Posterior cingulate gyrus (tissue), 11 donors: ENCODE data around the gene PCNX2.

Experiments used
- DNase-seq, 10 donors: peaks; one replicate each; pipeline versions ENCODE4 v3.0.0 to v3.0.0-alpha.2; 2020 to 2021; ENCODE audit warnings: mixed read lengths in 3 of 10
- intact Hi-C: fragments of 100-400 bp; cut with DNase I; formaldehyde crosslinking; loops from one replicate; pipeline ENCODE4 v1.15.1; 2023

Gene PCNX2

DNA sequence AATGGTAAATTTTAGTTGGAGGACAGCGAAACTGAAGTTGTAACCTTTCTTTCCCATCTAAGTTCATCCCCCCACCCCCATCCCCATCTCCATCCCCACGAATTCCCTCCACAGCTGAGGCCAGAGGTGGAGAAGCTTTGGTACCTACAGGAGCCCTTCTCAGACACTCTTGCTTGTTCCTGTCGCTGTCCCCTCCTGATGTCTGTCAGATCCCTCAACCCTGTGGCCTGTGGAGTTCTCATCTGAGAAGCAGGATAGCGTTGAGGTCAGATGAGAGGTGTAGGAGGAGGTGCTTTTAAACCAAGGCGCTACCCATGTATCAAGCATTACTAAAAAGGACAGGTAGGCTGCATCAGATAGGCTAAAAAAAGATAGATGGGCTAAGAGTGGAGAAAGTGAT, 344.3 kb downstream of the PCNX2 start:
- intact Hi-C loops, result loop anchor here (2.0 to 10.0 kb wide), 2 partner anchors 146 to 320 kb away; partner anchors contain the start of genes MAP10 and SIPA1L2
- no peak for DNase-seq

- intact Hi-C loops, result loop anchor here (2.0 to 10.0 kb wide), 2 partner anchors 146 to 320 kb away; partner anchors contain the start of genes MAP10 and SIPA1L2
- DNase-seq, result peak; percentile 84 to 98 (median 90)
Measured at GRCh38 chr1:232950197-232951176, 345.0 kb downstream of the PCNX2 start, which contains the start of gene NTPCR. Gene NTPCR, plus strand, starts transcription at chr1:232950611. Its CDS starts 100 bp downstream, at chr1:232950711.

GRCh38 chr1:232949636-232950196, 345.8 kb downstream of the PCNX2 start:
- no peak for DNase-seq
- intact Hi-C loops, result loop anchor here (2.0 to 10.0 kb wide), 2 partner anchors 145 to 319 kb away; partner anchors contain the start of genes MAP10 and SIPA1L2

DNA sequence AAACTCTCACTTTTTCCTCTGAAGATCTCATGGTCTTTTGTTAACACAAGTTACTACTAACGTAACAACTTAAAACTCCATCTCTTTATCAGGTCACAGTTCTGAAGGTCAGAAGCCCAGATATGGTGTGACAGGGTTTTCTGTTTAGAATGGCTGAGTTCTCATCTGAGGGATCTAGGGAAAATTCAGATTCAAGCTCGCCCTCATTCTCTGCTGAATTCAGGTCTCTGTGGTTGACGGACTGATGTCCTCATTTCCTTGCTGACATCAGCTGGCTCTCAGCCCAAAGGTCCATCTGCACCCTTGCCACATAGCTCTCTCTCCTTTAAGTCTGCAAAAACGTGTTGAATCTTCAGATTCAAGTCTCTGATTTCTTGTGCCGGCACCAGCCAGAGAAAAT, 351.2 kb downstream of the PCNX2 start:
- intact Hi-C loops, result no loop called here

DNA sequence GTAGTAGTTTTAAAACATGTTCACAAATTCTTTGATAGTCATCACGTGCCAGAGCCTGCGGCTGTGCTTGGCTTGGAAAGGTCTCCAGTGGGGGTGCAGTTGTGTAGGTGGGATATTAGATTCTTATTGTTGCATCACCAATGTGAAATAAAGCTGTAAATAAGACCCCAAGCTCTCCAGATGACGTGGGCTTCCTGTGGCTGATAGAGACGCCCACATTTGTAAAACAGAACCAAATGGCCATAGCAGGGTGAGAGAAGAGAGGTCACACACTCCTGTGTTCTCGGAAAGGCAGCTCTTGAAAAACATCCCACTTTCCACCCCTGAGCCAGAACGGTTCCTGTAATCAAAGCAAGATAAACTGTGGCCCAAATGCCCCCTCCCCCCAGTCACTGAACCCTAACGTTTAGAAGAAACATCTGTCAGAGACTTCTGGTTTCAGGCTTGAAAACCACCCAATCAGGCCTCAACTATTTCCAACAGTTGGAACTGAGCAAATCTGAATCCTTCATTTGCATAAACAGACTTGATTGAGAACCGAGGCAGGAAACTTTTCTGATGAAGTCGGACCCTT, 351.8 kb downstream of the PCNX2 start:
- no peak for DNase-seq

More for the DNA sequence above, 351.2 kb downstream of the PCNX2 start:
- no peak for DNase-seq

DNA sequence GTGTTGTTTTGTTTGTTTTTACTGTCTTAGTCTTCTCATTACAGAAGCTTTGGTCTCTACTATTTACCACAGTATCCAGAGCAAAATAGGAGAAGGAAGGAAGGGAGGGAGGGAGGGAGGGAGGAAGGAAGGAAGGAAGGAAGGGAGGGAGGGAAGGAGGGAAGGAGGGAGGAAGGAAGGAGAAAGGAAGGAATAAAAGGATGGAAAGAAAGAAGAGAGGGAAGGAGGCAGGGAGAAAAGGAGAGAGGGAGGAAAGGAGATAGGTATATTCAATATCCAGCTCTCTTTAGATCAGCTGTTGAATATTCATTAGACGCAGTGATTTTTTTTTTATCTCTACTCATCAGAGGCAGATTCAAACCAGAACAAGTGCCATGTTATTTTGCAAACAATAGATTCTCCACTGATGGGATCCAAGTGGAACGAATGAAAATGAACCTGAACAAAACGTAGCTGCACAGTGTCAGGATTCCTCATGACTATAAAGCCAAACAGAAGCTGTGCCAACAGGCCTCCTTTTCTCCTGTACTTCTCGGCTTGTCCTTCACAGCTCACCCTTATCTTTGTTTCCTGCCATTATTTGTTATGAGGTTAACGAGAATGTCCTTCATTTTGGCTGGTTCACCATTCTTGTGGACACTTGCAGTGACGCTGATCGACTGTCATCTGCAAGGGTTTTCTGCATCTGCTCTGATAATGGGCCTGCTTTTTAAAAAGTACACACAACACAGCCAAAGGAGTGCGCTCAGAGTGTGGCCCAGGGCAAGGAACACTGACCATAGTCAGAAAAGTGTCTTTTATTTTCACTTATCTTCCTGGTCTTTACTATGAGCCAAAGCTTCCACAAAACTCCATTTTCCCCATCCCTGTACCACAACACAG, 352.9 kb downstream of the PCNX2 start:
- no peak for DNase-seq
- intact Hi-C loops, result no loop called here

More for the DNA sequence above, 351.8 kb downstream of the PCNX2 start:
- intact Hi-C loops, result no loop called here

GRCh38 chr1:232940262-232940661, 355.3 kb downstream of the PCNX2 start:
- no peak for DNase-seq
- intact Hi-C loops, result no loop called here

DNA sequence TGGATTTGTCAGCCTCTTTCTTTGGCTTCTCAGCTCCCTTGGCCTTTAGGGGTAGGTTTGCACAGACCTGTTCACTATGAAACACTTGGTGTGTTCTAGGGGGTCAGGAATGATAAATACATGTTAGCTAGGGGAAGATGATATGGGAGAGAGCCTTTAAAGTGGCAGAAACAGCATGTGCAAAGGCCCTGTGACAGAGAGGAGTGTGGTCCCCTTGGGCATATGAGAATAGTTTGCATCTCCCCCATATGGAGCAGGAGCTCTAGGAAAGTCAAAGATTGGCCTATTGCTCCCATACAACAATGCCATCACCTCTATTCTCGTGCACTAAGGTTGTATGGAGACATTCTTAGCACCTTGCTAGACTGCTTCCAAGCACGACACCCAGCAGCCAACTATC, 355.8 kb downstream of the PCNX2 start:
- intact Hi-C loops, result no loop called here
- no peak for DNase-seq

DNA sequence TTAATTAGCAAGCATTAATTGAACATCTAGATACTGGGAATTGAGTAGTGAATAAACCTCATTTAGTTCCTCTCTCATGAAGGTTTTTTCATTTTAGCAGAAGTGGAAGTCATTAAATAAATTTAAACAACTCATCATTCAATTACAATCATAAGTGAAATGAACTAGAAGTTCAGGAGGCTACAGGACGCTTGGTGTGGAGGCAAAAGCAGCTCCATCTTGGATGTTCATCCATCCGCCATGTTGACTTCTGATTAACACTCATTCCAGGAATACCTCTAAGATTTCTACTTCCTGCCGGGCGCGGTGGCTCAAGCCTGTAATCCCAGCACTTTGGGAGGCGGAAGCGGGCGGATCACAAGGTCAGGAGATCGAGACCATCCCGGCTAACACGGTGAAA, 356.6 kb downstream of the PCNX2 start:
- intact Hi-C loops, result no loop called here
- DNase-seq, result no peak

- no peak for DNase-seq
- intact Hi-C loops, result no loop called here
Measured at GRCh38 chr1:232937741-232938375, 357.7 kb downstream of the PCNX2 start.

GRCh38 chr1:232936941-232937340, 358.6 kb downstream of the PCNX2 start:
- intact Hi-C loops, result no loop called here
- DNase-seq, result no peak
